GM19025 (cell line): ENCODE results near the gene SPOCK1.

ENCODE experiments used
- ATAC-seq: cut with Tn5 transposase; IDR thresholded peaks from one replicate; pipeline ENCODE4 v1.9.1; 2021; ENCODE audit warnings: mild to moderate bottlenecking, low read depth, moderate library complexity; ENCODE audit not compliant: unreplicated experiment

Gene SPOCK1

GRCh38 chr5:137181667-137182066, 317.5 kb downstream of the SPOCK1 start:
- no peak for ATAC-seq

DNA sequence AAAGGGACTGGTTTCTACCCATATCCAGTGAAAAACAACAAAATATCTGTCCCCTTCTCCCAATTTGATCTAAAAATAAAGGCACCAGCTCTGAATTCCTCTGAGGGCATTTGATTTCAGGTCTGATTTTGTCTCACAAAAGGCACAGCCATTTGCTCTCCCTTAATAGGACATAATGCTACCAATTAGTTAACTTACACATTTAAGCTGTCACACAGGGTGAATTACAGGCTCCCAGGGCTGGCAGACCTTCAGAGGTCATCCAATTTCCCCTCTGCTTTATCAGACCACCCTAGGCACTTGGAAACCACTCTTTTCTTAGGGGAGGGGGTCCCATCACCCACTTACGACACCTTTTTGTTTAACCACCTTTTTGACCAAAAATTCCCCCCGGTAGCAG, 319.9 kb downstream of the SPOCK1 start:
- no peak for ATAC-seq

DNA sequence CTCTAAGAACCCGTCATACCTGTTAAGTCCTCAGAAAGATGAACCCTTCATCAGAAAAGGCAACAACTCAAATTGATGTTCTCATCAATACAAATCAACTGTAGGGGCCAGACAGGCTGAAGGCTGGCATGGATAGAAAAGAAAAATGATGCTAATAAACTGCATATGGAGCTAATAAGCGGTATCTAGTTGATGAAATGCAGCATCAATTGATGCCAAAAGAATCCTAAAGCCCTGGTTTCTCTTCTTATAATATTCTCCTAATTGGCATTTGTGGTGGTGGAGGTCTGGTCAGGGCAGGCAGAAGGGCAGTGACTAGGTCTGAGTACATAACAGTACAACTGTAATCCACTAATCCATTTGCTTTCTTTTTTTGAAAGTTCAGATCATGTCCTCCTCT, 322.5 kb downstream of the SPOCK1 start:
- no peak for ATAC-seq

GRCh38 chr5:137176126-137176525, 323.0 kb downstream of the SPOCK1 start:
- ATAC-seq, result no peak

DNA sequence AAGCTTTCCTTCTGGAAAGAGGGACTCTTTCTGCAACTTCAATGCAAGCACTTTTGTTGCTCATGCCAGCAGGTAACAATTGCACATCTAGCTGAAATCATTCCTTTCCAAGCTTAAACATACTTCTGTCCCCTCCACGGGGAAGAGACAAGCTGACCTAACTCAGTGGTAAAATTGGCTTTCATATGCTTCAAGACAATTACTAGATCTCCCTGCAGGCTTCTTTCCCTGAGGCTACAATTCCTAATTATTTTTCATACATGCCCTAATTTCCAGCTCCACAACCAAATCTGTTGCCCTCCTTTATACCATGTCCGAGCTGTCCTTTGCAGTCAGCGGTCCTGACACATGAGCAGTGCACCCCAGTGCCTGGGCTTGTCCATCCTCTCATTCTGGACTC, 324.9 kb downstream of the SPOCK1 start:
- ATAC-seq, result no peak

GRCh38 chr5:137172258-137172657, 326.9 kb downstream of the SPOCK1 start:
- ATAC-seq, result no peak

DNA sequence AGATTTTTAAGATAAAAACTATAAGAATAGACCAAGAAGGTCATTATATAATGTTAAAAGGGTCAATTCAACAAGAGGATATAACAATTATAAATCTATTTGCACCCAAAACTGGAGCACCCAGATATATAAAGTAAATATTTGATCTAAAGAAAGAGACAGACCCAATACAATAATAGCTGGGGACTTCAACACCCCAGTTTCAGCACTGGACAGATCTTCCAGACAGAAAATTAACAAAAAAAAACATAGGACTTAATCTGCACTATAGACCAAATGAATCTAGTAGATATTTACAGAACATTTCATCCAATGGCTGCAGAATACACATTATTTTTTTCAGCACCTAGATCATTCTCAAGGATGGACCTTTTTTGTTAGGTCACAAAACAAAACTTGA, 331.9 kb downstream of the SPOCK1 start:
- no peak for ATAC-seq

DNA sequence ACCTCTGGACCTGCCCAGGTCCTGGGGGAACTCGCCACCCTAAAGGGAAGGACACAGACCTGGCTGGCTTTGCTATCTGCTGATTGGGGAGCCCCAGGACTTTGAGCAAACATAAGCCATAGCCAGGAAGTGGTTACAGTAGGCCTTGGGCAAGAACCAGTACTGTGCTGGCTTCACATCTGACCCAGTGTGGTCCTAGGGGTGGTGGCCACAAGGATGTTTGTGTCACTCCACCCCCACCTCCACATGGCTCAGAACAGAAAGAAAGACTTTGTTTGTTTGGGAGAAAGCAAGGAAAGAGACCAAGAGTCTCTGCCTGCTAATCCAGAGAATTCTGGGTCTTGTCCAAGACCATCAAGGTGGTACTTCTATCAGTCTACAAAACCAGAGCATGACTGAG, 334.2 kb downstream of the SPOCK1 start:
- no peak for ATAC-seq

GRCh38 chr5:137164536-137164935, 334.6 kb downstream of the SPOCK1 start:
- ATAC-seq, result no peak

DNA sequence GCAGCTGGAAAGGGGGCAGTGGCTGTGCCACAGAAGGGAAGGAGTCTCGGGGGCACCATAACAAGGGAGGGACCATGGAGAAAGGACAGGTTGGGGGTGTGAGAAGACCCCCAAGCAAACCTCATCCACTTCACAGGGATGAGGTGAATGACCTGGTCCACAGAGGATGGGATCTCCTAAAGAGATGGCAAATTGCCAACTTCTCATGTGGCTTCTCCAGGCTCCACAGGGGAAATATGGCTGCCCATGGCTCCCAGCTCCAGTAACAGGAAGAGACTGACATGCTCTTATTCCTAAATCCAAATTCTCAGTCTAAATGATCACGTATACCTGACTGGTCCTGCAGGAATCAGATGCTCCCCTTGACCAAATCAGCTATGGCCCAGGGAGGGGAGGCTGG, 340.4 kb downstream of the SPOCK1 start:
- no peak for ATAC-seq

- no peak for ATAC-seq
Measured at GRCh38 chr5:137156180-137156579, 342.9 kb downstream of the SPOCK1 start.

GRCh38 chr5:137155261-137156000, 343.7 kb downstream of the SPOCK1 start:
- no peak for ATAC-seq

DNA sequence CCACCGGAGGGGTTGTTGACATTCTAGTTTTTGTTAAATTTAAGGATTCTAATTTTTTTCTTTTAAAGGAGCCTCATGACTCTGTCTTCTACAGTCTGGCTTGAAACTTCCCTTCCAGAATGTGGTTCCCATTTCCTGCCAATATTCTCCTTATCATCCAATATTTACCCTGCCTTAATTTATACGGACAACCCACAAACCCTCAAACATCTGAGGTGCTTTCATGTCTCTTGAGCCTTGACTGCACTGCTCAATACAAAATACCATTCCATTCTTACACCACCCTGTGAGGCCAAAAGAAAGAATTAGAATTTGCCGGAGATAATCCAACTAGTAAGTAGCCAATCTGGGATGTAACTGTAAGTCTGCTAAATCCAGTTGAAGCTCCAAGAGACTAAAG, 346.5 kb downstream of the SPOCK1 start:
- ATAC-seq, result no peak

DNA sequence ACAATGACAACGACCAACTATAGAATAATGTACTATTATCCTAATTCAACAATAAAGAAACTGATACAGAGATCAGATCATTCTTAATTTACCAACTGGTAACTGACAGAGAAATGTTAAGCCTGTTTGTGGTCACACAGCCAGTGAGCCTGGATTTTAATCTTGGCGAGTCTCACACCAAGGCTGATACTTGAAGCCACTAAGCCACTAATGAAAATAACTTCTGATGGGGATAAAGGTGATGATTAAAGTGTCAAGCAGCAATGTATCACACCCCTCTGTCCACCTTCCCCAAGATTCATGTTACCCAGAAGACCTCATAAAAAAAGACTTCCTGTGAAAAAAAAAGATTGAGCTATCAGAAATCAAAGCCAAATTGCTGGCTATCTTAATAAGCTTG, 350.5 kb downstream of the SPOCK1 start:
- no peak for ATAC-seq

- no peak for ATAC-seq
Measured at GRCh38 chr5:137148159-137148558, 351.0 kb downstream of the SPOCK1 start.

GRCh38 chr5:137147346-137147745, 351.8 kb downstream of the SPOCK1 start:
- ATAC-seq, result no peak

- no peak for ATAC-seq
Measured at GRCh38 chr5:137146402-137146890, 352.7 kb downstream of the SPOCK1 start.

DNA sequence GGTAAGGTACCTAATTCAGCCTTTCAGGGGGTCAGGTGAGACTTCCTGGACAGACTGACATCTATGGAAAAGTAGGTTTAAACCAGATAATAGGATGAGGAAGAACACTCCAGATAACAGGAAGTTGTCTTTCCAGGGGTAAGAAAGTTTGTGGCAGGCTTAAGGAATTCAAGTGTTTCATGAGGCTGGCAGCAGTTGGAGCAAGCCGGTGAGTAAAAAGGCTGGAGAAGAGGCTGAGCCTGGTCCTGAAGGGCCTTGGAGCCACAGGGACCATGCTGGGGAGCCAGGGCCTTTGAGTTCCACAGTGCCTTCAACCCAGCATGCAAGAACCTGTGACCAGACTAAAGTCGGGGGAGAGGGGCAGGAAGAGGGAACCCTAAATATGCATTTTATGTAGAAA, 353.4 kb downstream of the SPOCK1 start:
- ATAC-seq, result no peak

DNA sequence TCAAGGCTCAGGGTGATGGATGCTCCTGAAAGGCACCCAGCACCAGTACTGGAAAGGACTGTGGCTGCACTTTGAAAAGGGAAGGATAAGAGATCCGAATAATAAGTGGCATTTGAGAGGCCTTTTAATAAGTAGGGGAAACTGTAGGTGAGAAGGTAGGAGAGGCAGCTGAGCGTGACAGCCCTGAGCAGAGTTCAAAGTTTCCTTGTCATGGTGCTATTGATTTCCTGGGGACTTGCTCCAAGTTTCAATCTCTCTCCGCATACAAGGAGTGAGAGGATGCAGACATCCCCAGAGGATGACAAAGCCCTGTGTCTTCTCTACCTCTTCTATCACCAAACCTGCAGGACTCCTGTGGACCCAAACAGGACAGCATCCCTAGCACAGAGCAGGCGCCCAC, 354.5 kb downstream of the SPOCK1 start:
- ATAC-seq, result no peak

DNA sequence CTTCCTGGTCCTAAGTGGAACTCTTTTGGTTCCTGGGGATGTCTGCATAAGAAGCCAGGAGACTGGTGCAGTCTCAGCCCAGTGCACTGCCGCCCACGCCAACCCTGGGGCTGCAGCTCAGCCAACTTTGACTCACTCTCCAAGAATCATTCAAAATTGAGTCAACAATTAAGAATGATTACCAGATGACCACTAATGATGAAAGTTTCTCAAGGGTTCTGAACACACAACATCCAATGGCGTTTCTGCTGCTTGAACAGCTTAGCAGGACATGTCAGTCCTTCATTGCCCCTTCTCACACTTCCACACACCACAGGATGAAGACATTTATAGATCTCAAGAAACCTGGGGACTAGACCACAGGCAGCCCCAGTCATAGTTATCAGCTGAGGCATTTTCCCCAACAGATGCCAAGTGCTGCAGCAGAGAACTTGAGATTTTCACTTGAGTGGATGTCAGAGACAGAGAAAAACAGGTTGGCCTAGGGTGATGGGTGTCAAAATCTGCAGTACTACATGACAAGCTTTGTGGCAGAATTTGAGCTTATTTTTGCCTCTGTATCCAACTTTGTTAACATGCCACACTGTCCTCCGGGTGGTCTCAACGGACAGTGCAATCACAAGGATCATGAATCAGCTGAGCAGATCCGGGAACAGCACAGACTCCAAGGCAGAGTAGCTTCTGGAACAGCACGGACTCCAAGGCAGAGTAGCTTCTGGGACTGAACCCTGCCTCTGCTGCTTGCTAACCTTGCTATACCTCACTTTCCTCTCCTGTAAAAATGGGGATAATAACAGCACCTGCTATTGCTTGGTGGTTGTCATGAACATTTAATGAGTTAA, 356.1 kb downstream of the SPOCK1 start:
- ATAC-seq, result peak; percentile 66

GRCh38 chr5:137142346-137142745, 356.8 kb downstream of the SPOCK1 start:
- peak; percentile 40 for ATAC-seq

DNA sequence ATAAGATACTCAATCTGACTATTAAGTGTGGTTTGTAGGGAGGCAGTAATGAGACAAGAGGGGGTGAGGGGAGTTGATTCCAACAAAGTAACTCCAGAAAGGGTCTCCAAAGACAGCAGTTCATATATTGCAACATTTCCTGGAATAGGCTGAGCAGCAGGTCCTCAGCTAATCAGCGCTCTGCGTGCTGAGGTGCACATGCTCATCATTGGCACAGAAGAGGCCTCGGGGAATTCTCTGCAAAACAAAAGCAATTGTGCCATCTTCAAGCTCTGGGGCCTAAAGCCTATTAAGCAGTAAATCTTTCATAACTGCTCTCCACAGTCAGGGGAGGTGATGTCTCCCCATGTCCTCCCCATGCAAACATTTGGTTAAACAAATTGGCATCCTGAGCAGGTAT, 357.3 kb downstream of the SPOCK1 start:
- no peak for ATAC-seq
